OCI-LY1 (cell line): Measurements from ENCODE around the gene LAMA3.

Experiments used
- CTCF ChIP-seq: fragments of 200-600 bp; sonication (generic), shearing (Covaris generic); IDR thresholded peaks from 2 replicates; pipeline ENCODE4 v1.5.1; 2017; ENCODE audit warnings: mild to moderate bottlenecking, antibody characterized with exemption, low read length, moderate library complexity, mixed read lengths
- EZH2 ChIP-seq: fragments of 200-600 bp; sonication (generic), shearing (Covaris generic); IDR thresholded peaks from 2 replicates; pipeline ENCODE4 v1.8.0; 2017; ENCODE audit warnings: borderline replicate concordance, mixed run types, mild to moderate bottlenecking, antibody characterized with exemption, low read length, moderate library complexity, mixed read lengths

GRCh38 chr18:23956483-23956882 is 267.2 kb downstream of the LAMA3 start:
- TF ChIP-seq CTCF = no peak
- no peak for TF ChIP-seq EZH2
